ENCODE results near the gene TINCR. TPM values are rescaled to one million over a fixed set of nuclear protein-coding genes. Genes with fewer than 3 reads are reported as not detected.

Gene TINCR
- total RNA-seq, 4 donors from 2014 or later, result 0.35 to 0.64 (median 0.44) TPM

DNA sequence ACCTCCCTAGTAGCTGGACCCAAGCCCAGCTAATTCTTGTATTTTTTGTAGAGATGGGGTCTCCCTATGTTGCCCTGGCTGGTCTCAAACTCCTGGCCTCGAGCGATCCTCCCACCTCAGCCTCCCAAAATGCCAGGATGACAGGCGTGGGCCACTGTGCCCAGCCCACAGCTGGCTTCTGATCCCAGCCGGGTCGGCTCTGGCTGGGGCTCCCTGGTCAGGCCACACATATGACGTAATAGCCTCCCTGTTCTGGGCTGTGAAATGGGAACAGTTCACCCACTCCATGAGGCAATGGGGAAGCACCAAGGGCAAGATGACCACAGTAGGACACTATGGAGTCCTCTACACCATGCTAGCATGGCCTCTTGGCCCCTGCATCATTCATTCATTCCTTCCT is 41.1 kb downstream of the TINCR start:
- H3K4me3 ChIP-seq, result no peak overlapping the region
- no peaks in the 10 kb centered on the region for H3K4me1 ChIP-seq
- ATAC-seq, result no peak
- H3K36me3 ChIP-seq, result no peaks in the 10 kb centered on the region
- 66% methylated on average over 3 of the region's 6 CpGs; no CpG with 5 or more reads in 1 of the 2 donors for WGBS, 2 donors (ENCODE audit: low coverage in 1 of 2)
- H3K27ac ChIP-seq, result no peak overlapping the region
- peaks cover 11% of the 10 kb centered on the region for H3K27me3 ChIP-seq
- TF ChIP-seq EP300 (IDR thresholded peaks at IDR 0.05) (no peak), POLR2AphosphoS5 (IDR thresholded peaks at IDR 0.05) (no peak), POLR2A (IDR thresholded peaks at IDR 0.05) (no peak)
- TF ChIP-seq, protein P1, sequence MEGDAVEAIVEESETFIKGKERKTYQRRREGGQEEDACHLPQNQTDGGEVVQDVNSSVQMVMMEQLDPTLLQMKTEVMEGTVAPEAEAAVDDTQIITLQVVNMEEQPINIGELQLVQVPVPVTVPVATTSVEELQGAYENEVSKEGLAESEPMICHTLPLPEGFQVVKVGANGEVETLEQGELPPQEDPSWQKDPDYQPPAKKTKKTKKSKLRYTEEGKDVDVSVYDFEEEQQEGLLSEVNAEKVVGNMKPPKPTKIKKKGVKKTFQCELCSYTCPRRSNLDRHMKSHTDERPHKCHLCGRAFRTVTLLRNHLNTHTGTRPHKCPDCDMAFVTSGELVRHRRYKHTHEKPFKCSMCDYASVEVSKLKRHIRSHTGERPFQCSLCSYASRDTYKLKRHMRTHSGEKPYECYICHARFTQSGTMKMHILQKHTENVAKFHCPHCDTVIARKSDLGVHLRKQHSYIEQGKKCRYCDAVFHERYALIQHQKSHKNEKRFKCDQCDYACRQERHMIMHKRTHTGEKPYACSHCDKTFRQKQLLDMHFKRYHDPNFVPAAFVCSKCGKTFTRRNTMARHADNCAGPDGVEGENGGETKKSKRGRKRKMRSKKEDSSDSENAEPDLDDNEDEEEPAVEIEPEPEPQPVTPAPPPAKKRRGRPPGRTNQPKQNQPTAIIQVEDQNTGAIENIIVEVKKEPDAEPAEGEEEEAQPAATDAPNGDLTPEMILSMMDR (IDR thresholded peaks at IDR 0.05), result no peak
- no peaks in the 10 kb centered on the region for H3K9me3 ChIP-seq

DNA sequence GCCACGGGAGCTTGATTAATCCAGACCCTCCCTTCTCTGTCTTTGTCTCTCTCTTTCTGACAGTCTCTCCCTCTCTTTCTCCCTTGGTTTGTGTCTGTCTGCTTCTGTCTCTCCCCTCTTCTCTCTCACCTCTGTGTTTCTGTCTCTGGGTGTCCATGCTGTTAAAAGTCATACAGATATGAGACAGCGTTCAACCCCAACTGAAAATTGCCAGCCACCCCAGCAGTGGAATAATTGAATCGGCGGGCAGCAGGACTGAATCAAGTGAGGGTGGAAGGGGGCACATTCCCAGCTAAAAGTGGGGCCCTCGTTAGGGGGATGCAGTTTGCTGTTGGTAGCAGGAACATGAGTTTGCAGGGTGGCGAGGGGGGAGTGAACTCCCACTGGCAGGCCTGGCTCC is 43.7 kb downstream of the TINCR start:
- Histone ChIP-seq H3K27ac (no peak overlapping the region), H3K27me3 (peaks cover 11% of the 10 kb centered on the region), H3K4me3 (no peak overlapping the region), H3K9me3 (peaks cover 0 to 13% (median 0%) of the 10 kb centered on the region in 3 donors), H3K4me1 (no peaks in the 10 kb centered on the region), H3K36me3 (no peaks in the 10 kb centered on the region)
- TF ChIP-seq, protein P1 (IDR thresholded peaks at IDR 0.05), result no peak
- TF ChIP-seq POLR2A (IDR thresholded peaks at IDR 0.05), result no peak
- no peak for TF ChIP-seq POLR2AphosphoS5 (IDR thresholded peaks at IDR 0.05)
- no peak for TF ChIP-seq EP300 (IDR thresholded peaks at IDR 0.05)
- ATAC-seq, result no peak
- WGBS, 2 donors (ENCODE audit: low coverage in 1 of 2), result 40 to 59% methylated on average over 2 to 5 of the region's 6 CpGs

DNA sequence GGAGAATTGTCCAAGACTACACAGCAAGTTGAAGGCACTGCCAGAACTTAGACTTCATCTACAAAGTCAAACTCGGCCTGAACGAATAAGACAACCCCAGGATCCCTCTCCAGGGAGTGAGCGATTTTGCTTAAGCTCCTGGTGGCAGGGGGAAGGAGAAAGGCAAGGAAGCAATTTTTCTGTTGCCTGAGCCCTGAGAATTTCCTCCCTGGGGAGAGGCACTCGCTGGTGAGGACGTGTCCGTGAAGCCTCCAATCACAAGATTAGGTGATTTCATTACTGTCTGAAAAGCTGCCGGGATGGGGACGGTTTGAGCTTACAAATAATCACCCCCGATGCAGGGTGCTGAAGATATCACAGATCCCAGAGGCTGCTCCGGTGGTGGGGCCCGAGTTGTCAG is 45.6 kb downstream of the TINCR start:
- H3K27ac ChIP-seq, result no peak overlapping the region
- TF ChIP-seq EP300 (IDR thresholded peaks at IDR 0.05), result no peak
- TF ChIP-seq, protein P1 (IDR thresholded peaks at IDR 0.05), result no peak
- no peaks in the 10 kb centered on the region for H3K4me1 ChIP-seq
- 76 to 78% methylated on average over 5 to 6 of the region's 11 CpGs for WGBS, 2 donors (ENCODE audit: low coverage in 1 of 2)
- no peaks in the 10 kb centered on the region for H3K36me3 ChIP-seq
- H3K27me3 ChIP-seq, result peaks cover 11% of the 10 kb centered on the region
- H3K4me3 ChIP-seq, result no peak overlapping the region
- peaks cover 0 to 13% (median 0%) of the 10 kb centered on the region in 3 donors for H3K9me3 ChIP-seq
- no peak for ATAC-seq

DNA sequence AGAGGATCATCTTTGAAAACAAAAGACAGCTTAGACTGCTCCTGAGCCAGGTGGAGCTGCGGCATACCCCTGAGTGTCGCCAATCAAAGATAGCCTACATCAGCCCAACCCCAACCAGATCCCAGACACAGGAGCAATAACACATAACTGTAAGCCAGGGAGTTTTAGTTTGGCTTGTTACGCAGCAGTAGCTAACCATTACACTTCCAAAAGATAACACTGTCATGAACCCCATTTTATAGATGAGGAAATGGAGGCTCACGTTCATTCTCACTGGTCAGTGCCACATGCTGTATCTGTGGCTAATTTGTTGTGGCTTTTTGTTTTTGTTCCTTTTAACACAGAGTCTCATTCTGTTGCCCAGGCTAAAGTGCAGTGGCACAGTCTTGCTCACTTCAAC is 47.3 kb downstream of the TINCR start:
- 98 to 100% methylated on average over 2 to 4 of the region's 4 CpGs for WGBS, 2 donors (ENCODE audit: low coverage in 1 of 2)
- no peak for ATAC-seq
- Histone ChIP-seq H3K9me3 (peaks cover 0 to 28% (median 0%) of the 10 kb centered on the region in 3 donors), H3K4me1 (no peaks in the 10 kb centered on the region), H3K36me3 (no peaks in the 10 kb centered on the region), H3K27me3 (no peaks in the 10 kb centered on the region), H3K4me3 (no peak overlapping the region), H3K27ac (no peak overlapping the region)
- TF ChIP-seq EP300 (IDR thresholded peaks at IDR 0.05) (no peak), POLR2A (IDR thresholded peaks at IDR 0.05) (no peak), POLR2AphosphoS5 (IDR thresholded peaks at IDR 0.05) (no peak)
- TF ChIP-seq, protein P1 (IDR thresholded peaks at IDR 0.05), result no peak

DNA sequence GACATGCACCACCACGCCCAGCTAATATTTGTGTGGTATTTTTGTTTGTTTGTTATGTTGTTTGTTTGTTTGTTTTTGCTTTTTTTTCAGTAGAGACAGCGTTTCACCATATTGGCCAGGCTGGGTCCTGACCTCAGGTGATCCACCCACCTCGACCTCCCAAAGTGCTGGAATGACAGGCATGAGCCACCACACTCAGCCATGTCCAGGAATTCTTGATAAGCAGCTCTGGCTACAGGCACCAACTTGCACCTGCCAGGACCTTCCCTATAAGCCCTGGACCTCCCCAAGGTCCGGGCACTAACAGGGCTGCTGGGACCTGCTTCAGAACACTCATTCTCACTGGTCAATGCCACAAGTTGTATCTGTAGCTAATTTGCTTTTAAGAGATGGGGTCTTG is 48.7 kb downstream of the TINCR start:
- H3K4me3 ChIP-seq, result no peak overlapping the region
- H3K36me3 ChIP-seq, result no peaks in the 10 kb centered on the region
- WGBS, 2 donors (ENCODE audit: low coverage in 1 of 2), result 55 to 85% methylated on average over 3 of the region's 4 CpGs
- no peak overlapping the region for H3K27ac ChIP-seq
- no peaks in the 10 kb centered on the region for H3K4me1 ChIP-seq
- ATAC-seq, result no peak
- H3K9me3 ChIP-seq, result peaks cover 0 to 39% (median 0%) of the 10 kb centered on the region in 3 donors
- TF ChIP-seq EP300 (IDR thresholded peaks at IDR 0.05) (no peak), POLR2A (IDR thresholded peaks at IDR 0.05) (no peak), POLR2AphosphoS5 (IDR thresholded peaks at IDR 0.05) (no peak)
- TF ChIP-seq, protein P1 (IDR thresholded peaks at IDR 0.05), result no peak
- H3K27me3 ChIP-seq, result no peaks in the 10 kb centered on the region

All from gastroesophageal sphincter (tissue), 4 donors.